HepG2 (cell line): ENCODE results near the gene USB1. TPM values are rescaled to one million over a fixed set of nuclear protein-coding genes. Genes with fewer than 3 reads are reported as not detected.

Experiments
- ARNT2 ChIP-seq: sonication (generic); formaldehyde crosslinking; IDR thresholded peaks from 2 replicates; pipeline ENCODE4 v1.8.0; 2022; ENCODE audit warnings: mild to moderate bottlenecking, low read depth, missing genetic modification reagents, moderate library complexity
- CBX5 ChIP-seq: sonication (generic); formaldehyde crosslinking; IDR thresholded peaks from 2 replicates; pipeline ENCODE4 v1.4.0; 2020; ENCODE audit warnings: missing genetic modification reagents, borderline replicate concordance
- HDAC2 ChIP-seq: sonication (generic); formaldehyde crosslinking; IDR thresholded peaks from 2 replicates; pipeline ENCODE4 v1.4.0; 2020; ENCODE audit warnings: missing genetic modification reagents
- MAF1 ChIP-seq: sonication (generic); formaldehyde crosslinking; IDR thresholded peaks from 2 replicates; pipeline ENCODE4 v1.5.0; 2020; ENCODE audit warnings: missing genetic modification reagents, borderline replicate concordance
- MAFF ChIP-seq: IDR thresholded peaks from 2 replicates; pipeline ENCODE4 v1.6.1; 2011; ENCODE audit warnings: low read depth, low read length, improper control_type of control experiment
- MED1 ChIP-seq: sonication (generic); formaldehyde crosslinking; IDR thresholded peaks from 2 replicates; pipeline ENCODE4 v1.4.0; 2020; ENCODE audit warnings: missing genetic modification reagents
- PCBP2 ChIP-seq: fragments of 200-400 bp; formaldehyde crosslinking; optimal IDR thresholded peaks from 2 replicates; pipeline ENCODE3; 2018; ENCODE audit warnings: low read length, low read depth; ENCODE audit not compliant: poor library complexity, severe bottlenecking
- PHF8 ChIP-seq: sonication (generic); formaldehyde crosslinking; IDR thresholded peaks from 2 replicates; pipeline ENCODE4 v1.5.0; 2020; ENCODE audit warnings: missing genetic modification reagents
- RNF2 ChIP-seq: fragments of 450-650 bp; conservative IDR thresholded peaks from 2 replicates; pipeline ENCODE4 v1.6.1; 2016; ENCODE audit warnings: low read depth
- SOX5 ChIP-seq: IDR thresholded peaks from 2 replicates; pipeline ENCODE4 v1.6.1; 2016; ENCODE audit warnings: borderline replicate concordance
- SRSF9 ChIP-seq: fragments of 200-400 bp; formaldehyde crosslinking; IDR thresholded peaks from 2 replicates; pipeline ENCODE4 v1.6.1; 2018; ENCODE audit warnings: borderline replicate concordance, mild to moderate bottlenecking, low read depth, low read length; ENCODE audit not compliant: insufficient read depth, poor library complexity, severe bottlenecking
- TBX2 ChIP-seq: sonication (generic); formaldehyde crosslinking; IDR thresholded peaks from 2 replicates; pipeline ENCODE4 v1.5.0; 2020; ENCODE audit warnings: missing genetic modification reagents, mild to moderate bottlenecking, borderline replicate concordance
- THAP8 ChIP-seq: sonication (generic); formaldehyde crosslinking; IDR thresholded peaks from 2 replicates; pipeline ENCODE4 v1.5.1; 2020; ENCODE audit warnings: missing genetic modification reagents, mild to moderate bottlenecking, borderline replicate concordance
- XRCC5 ChIP-seq: fragments of 200-400 bp; formaldehyde crosslinking; optimal IDR thresholded peaks from 2 replicates; pipeline ENCODE3; 2017; ENCODE audit warnings: mild to moderate bottlenecking, low read length
- ZBTB26 ChIP-seq: IDR thresholded peaks from 2 replicates; pipeline ENCODE4 v1.6.1; 2016; ENCODE audit warnings: missing compliant biosample characterization, missing genetic modification reagents, borderline replicate concordance
- ZBTB37 ChIP-seq: sonication (generic); formaldehyde crosslinking; IDR thresholded peaks from 2 replicates; pipeline ENCODE4 v1.4.0; 2020; ENCODE audit warnings: mild to moderate bottlenecking, missing genetic modification reagents
- ZNF333 ChIP-seq: sonication (generic); formaldehyde crosslinking; IDR thresholded peaks from 2 replicates; pipeline ENCODE4 v1.4.0; 2020; ENCODE audit warnings: mild to moderate bottlenecking, missing genetic modification reagents, borderline replicate concordance
- ZNF546 ChIP-seq: sonication (generic); formaldehyde crosslinking; conservative IDR thresholded peaks from 2 replicates; pipeline ENCODE4 v1.8.1; 2023; ENCODE audit warnings: mild to moderate bottlenecking, missing genetic modification reagents
- ZNF616 ChIP-seq: sonication (generic); formaldehyde crosslinking; IDR thresholded peaks from 2 replicates; pipeline ENCODE4 v1.5.0; 2020; ENCODE audit warnings: low read depth, mild to moderate bottlenecking, missing genetic modification reagents
- ZNF687 ChIP-seq: sonication (generic); formaldehyde crosslinking; IDR thresholded peaks from 2 replicates; pipeline ENCODE4 v1.5.1; 2020; ENCODE audit warnings: mild to moderate bottlenecking, missing genetic modification reagents, moderate library complexity
- ZNF782 ChIP-seq: sonication (generic); formaldehyde crosslinking; IDR thresholded peaks from 2 replicates; pipeline ENCODE4 v1.4.0; 2020; ENCODE audit warnings: missing genetic modification reagents, mild to moderate bottlenecking, borderline replicate concordance
- polyA plus RNA-seq, 8 experiments: library from polyadenylated mRNA; depleted of rRNA in 3 of 8; stranded (reverse) in 7 of 8; unstranded in 1 of 8; fragments of >200 nt; fragmentation: Illumina TruSeq in 4 of 8; extraction: Trizol in 4 of 8; gene quantifications; 2 replicates each; pipeline versions ENCODE4 v1.2.1 to v1.2.3, GENCODE V29; 2011 to 2016; ENCODE audit warnings: low read depth in 4 of 8, missing spikeins in 1 of 8, mixed read lengths in 1 of 8; ENCODE audit not compliant: insufficient read depth in 1 of 8
- total RNA-seq, 5 experiments: library from RNA; depleted of rRNA; stranded (reverse); fragments of >200 nt; fragmentation: Illumina TruSeq; extraction: Trizol; gene quantifications; 2 replicates each; pipeline ENCODE4 v1.2.3, GENCODE V29; 2016; ENCODE audit warnings: low read depth in 1 of 5

Gene USB1
- total and polyA plus RNA-seq, 2 of the 13 experiments (the other 11 are each of a cell fraction or from before 2014, with no cell fraction given) = 16.7 to 65.4 TPM

- TF ChIP-seq ZNF687 (peak; percentile 75), MED1 (CRISPR knock-in tag) (peak; percentile 59; the same call in 1 of the 2 replicates), ZNF333 (CRISPR knock-in tag) (no peak), CBX5 (peak; percentile 13; the same call in 1 of the 2 replicates), PCBP2 (no peak), ARNT2 (peak; percentile 83; the same call in 1 of the 2 replicates), MAF1 (peak; percentile 75; the same call in 1 of the 2 replicates), ZNF546 (CRISPR knock-in tag) (0 out of 2 replicates have a peak, but pooled peaks have one; percentile 43), PHF8 (CRISPR knock-in tag) (peak; percentile 94), RNF2 (peak; percentile 41; the same call in 1 of the 2 replicates), ZBTB37 (no peak), ZBTB26 (CRISPR knock-in tag) (no peak), TBX2 (CRISPR knock-in tag) (peak; percentile 55; the same call in 1 of the 2 replicates), SOX5 (CRISPR knock-in tag) (peak; percentile 33; the same call in 1 of the 2 replicates), MAFF (no peak), SRSF9 (no peak), ZNF782 (peak; percentile 62), ZNF616 (CRISPR knock-in tag) (0 out of 2 replicates have a peak, but pooled peaks have one; percentile 12), HDAC2 (CRISPR knock-in tag) (peak; percentile 67; the same call in 1 of the 2 replicates), THAP8 (no peak; the same call in 1 of the 2 replicates), XRCC5 (peak; percentile 78)
Measured at GRCh38 chr16:58000706-58001676, at the start of gene USB1 (continued).
